ENCODE measurements around the gene FXYD6.

GRCh38 chr11:117806846-117807245 is 69.6 kb downstream of the FXYD6 start:
- TF ChIP-seq CTCF (IDR thresholded peaks at IDR 0.05) (no peak), POLR2A (IDR thresholded peaks at IDR 0.05) (no peak)
